SU-DHL-6 (cell line): ENCODE data around the gene TRIM6.

Experiments used
- EZH2phosphoT487 ChIP-seq: fragments of 200-600 bp; sonication (generic), shearing (Covaris generic); conservative IDR thresholded peaks from 2 replicates; pipeline ENCODE4 v1.6.1; 2018; ENCODE audit warnings: mild to moderate bottlenecking, antibody characterized with exemption, low read length, moderate library complexity, mixed read lengths
- TF ChIP-seq, protein P1 (sequence below): fragments of 200-600 bp; sonication (generic); IDR thresholded peaks from one replicate; pipeline ENCODE4 v1.5.1; 2017; ENCODE audit warnings: antibody characterized with exemption, mild to moderate bottlenecking, low read length, moderate library complexity; ENCODE audit not compliant: insufficient read depth, poor library complexity, severe bottlenecking

DNA sequence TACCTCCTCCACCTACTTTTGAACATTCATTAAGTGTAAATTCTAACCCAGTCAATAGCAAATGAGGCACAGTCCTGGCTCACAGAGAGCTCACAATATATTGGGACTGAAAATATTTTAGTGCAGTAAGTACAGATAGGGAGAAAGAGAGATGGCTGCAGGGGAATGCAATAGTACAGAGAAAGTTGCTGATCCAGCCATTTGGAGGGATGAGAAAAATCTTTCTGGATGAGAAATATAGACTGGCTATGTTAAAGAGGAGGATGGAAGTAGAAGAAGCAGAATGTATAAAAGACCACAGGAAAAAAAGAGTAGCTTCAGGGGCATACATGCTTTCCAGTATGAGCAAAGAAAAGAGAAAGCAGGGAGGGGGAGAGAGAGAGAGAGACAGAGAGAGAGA is 19.3 kb upstream of the TRIM6 start:
- TF ChIP-seq, protein P1, sequence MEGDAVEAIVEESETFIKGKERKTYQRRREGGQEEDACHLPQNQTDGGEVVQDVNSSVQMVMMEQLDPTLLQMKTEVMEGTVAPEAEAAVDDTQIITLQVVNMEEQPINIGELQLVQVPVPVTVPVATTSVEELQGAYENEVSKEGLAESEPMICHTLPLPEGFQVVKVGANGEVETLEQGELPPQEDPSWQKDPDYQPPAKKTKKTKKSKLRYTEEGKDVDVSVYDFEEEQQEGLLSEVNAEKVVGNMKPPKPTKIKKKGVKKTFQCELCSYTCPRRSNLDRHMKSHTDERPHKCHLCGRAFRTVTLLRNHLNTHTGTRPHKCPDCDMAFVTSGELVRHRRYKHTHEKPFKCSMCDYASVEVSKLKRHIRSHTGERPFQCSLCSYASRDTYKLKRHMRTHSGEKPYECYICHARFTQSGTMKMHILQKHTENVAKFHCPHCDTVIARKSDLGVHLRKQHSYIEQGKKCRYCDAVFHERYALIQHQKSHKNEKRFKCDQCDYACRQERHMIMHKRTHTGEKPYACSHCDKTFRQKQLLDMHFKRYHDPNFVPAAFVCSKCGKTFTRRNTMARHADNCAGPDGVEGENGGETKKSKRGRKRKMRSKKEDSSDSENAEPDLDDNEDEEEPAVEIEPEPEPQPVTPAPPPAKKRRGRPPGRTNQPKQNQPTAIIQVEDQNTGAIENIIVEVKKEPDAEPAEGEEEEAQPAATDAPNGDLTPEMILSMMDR: no peak
- no peak for TF ChIP-seq EZH2phosphoT487
